Measurements from ENCODE around the gene PDXK.

GRCh38 chr21:43790010-43790524 lies 71.1 kb downstream of the PDXK start:
- no peak for TF ChIP-seq CTCF (IDR thresholded peaks at IDR 0.05)
- no peak for TF ChIP-seq EP300 (IDR thresholded peaks at IDR 0.05)
- no peak for TF ChIP-seq POLR2A (IDR thresholded peaks at IDR 0.05)

All from tibial nerve (tissue), 4 donors.